K562 (cell line): ENCODE data around the gene HPDL. TPM values are rescaled to one million over a fixed set of nuclear protein-coding genes. Genes with fewer than 3 reads are reported as not detected.

ENCODE experiments used
- ATF7 ChIP-seq: fragments of 450-650 bp; IDR thresholded peaks from 2 replicates; pipeline ENCODE4 v1.7.1; 2014; ENCODE audit warnings: mild to moderate bottlenecking, moderate library complexity
- BRD4 ChIP-seq: fragments of 200-600 bp; sonication (generic); IDR thresholded peaks from 2 replicates; pipeline ENCODE4 v1.6.1; 2017; ENCODE audit warnings: inconsistent platforms
- CEBPB ChIP-seq: fragments of 450-650 bp; IDR thresholded peaks from 2 replicates; pipeline ENCODE4 v1.6.1; 2016; ENCODE audit warnings: missing genetic modification characterization, missing compliant biosample characterization
- GTF2A2 ChIP-seq: IDR thresholded peaks from 2 replicates; pipeline ENCODE4 v1.6.1; 2016; ENCODE audit warnings: mild to moderate bottlenecking, missing genetic modification characterization, missing compliant biosample characterization
- HDAC8 ChIP-seq: fragments of 450-650 bp; IDR thresholded peaks from 2 replicates; pipeline ENCODE4 v1.6.1; 2016; ENCODE audit warnings: mild to moderate bottlenecking, missing genetic modification characterization, moderate library complexity, missing compliant biosample characterization
- MYNN ChIP-seq, 2 experiments: sonication (generic); formaldehyde crosslinking in 1 of 2; IDR thresholded peaks; 2 replicates each; pipeline versions ENCODE4 v1.5.0 to v1.6.1; 2016 to 2020; ENCODE audit warnings: antibody characterized with exemption in 1 of 2, missing genetic modification reagents in 1 of 2
- RFX1 ChIP-seq: fragments of 450-650 bp; IDR thresholded peaks from 2 replicates; pipeline ENCODE4 v1.6.1; 2016; ENCODE audit warnings: mild to moderate bottlenecking, moderate library complexity
- TBL1XR1 ChIP-seq, 2 experiments: IDR thresholded peaks; 2 replicates each; pipeline ENCODE4 v1.6.1; 2012; ENCODE audit warnings: improper control_type of control experiment in 2 of 2, low read length in 2 of 2, mild to moderate bottlenecking in 1 of 2
- THRAP3 ChIP-seq: fragments of 450-650 bp; IDR thresholded peaks from 2 replicates; pipeline ENCODE4 v1.6.1; 2016; ENCODE audit warnings: mild to moderate bottlenecking, inconsistent platforms, borderline replicate concordance
- YBX1 ChIP-seq: fragments of 450-650 bp; IDR thresholded peaks from 2 replicates; pipeline ENCODE4 v1.7.1; 2016; ENCODE audit warnings: mild to moderate bottlenecking
- ZBTB1 ChIP-seq: sonication (generic); formaldehyde crosslinking; IDR thresholded peaks from 2 replicates; pipeline ENCODE4 v1.8.1; 2023; ENCODE audit warnings: missing genetic modification reagents, low read depth, mild to moderate bottlenecking, borderline replicate concordance
- ZNF766 ChIP-seq: fragments of 200-800 bp; sonication (Bioruptor generic); conservative IDR thresholded peaks from 2 replicates; pipeline ENCODE4 v1.6.1; 2016; ENCODE audit warnings: missing genetic modification characterization, missing compliant biosample characterization
- ZNF778 ChIP-seq: fragments of 450-650 bp; formaldehyde crosslinking; IDR thresholded peaks from 2 replicates; pipeline ENCODE4 v1.4.0; 2020; ENCODE audit warnings: mild to moderate bottlenecking, moderate library complexity
- polyA plus RNA-seq, 8 experiments: library from polyadenylated mRNA; depleted of rRNA in 4 of 8; stranded (reverse) in 5 of 8; unstranded in 3 of 8; fragments of >200 nt; fragmentation: Nextera tagmentation in 2 of 8; fragmentation: Illumina TruSeq in 1 of 8; extraction: Ambion mirVana in 2 of 8; extraction: Trizol in 1 of 8; gene quantifications; 2 replicates each; pipeline versions ENCODE4 v1.2.1 to v1.2.3, GENCODE V29; 2011 to 2014; ENCODE audit warnings: inconsistent platforms in 1 of 8, missing spikeins in 1 of 8
- total RNA-seq, 7 experiments: library from RNA; depleted of rRNA in 6 of 7; stranded (reverse); fragments of >200 nt in 6 of 7; fragmentation: Illumina TruSeq in 2 of 7; extraction: Trizol in 2 of 7; gene quantifications; 2 replicates each; pipeline versions ENCODE4 v1.2.1 to v1.2.3, GENCODE V29; 2011 to 2021; ENCODE audit warnings: low replicate concordance in 1 of 7
- TF ChIP-seq, protein P1 (sequence below): fragments of 450-650 bp; IDR thresholded peaks from 2 replicates; pipeline ENCODE4 v1.6.1; 2016; ENCODE audit warnings: missing biosample characterization, missing genetic modification characterization
- TF ChIP-seq, protein P2 (sequence below): IDR thresholded peaks from 3 replicates; pipeline ENCODE4 v1.6.1; 2011; ENCODE audit warnings: borderline replicate concordance, mild to moderate bottlenecking; ENCODE audit not compliant: insufficient read length, insufficient read depth
- TF ChIP-seq, protein P3 (sequence below): fragments of 250-450 bp; sonication (Bioruptor Pico); IDR thresholded peaks from 2 replicates; pipeline ENCODE4 v1.4.0; 2020
- TF ChIP-seq, protein P4 (sequence below): fragments of 250-450 bp; sonication (Bioruptor Pico); IDR thresholded peaks from 2 replicates; pipeline ENCODE4 v1.5.0; 2021
- TF ChIP-seq, protein P5 (sequence below): fragments of 250-450 bp; sonication (Bioruptor Pico); IDR thresholded peaks from 2 replicates; pipeline ENCODE4 v1.8.0; 2022; ENCODE audit warnings: inconsistent platforms, mild to moderate bottlenecking, moderate library complexity, borderline replicate concordance
- TF ChIP-seq, protein P6 (sequence below): fragments of 450-650 bp; IDR thresholded peaks from 2 replicates; pipeline ENCODE4 v1.6.1; 2017; ENCODE audit warnings: mild to moderate bottlenecking, moderate library complexity

HPDL gene
- total and polyA plus RNA-seq, 9 of the 15 experiments (the other 6 are each of a cell fraction or from before 2014, with no cell fraction given), result not detected

DNA sequence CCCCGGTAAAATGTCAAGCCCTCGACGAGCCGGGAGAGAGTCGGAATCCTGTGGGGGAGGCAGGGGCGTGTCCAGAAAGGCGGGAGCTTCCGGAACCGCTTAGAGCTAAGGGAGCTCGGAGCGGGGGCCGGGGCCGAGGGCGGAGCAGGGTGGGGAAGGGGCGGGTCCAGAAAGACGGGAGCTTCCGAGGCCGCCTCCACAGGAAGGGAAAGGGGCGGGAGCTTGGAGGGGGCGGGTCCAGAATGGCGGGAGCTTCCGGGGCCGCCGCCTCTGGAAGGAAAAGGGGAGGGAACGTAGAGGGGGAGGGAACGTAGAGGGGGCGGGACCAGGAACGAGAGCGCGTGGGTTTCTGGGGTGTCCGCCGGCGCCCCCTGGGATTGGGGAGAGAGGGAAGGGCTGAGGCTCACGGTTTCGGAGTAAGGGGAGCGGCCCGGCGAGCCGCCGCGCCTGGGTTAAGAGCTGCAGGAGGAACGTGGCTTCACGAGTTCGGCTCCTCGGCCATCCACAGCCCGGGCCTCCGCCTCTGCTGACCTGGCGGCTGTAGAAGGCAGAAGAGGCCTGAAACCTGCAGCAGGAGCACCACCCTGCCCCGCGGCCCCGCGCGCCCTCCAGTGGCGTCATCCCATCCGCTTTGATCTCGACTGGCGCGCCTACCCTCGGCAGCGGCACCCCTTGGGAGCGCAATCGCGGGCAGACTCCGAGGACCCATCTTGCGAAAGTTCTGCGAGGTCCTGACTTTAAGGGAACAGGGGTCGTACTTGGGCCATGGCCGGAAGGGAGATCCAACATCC is 23.0 kb upstream of the HPDL start (continued):
- TF ChIP-seq GTF2A2 (tag) (0 out of 2 replicates have a peak, but pooled peaks have one; percentile 40), HDAC8 (tag) (peak; percentile 62; the same call in 1 of the 2 replicates), CEBPB (peak; percentile 91), ZNF766 (CRISPR knock-in tag) (peak; percentile 65; the same call in 1 of the 2 replicates), YBX1 (no peak), ZNF778 (CRISPR knock-in tag) (no peak), THRAP3 (no peak), MYNN (IDR thresholded peaks at IDR 0.05) (peak; percentile 83; the same call in 1 of the 2 replicates), MYNN (CRISPR knock-in tag; IDR thresholded peaks at IDR 0.05) (no peak), TBL1XR1 (IDR thresholded peaks at IDR 0.05; ENCODE audit: low read length in 2 of 2) (no peak), RFX1 (no peak), BRD4 (no peak), ATF7 (peak; percentile 91), ZBTB1 (CRISPR knock-in tag) (0 out of 2 replicates have a peak, but pooled peaks have one; percentile 34)
- TF ChIP-seq, protein P1, sequence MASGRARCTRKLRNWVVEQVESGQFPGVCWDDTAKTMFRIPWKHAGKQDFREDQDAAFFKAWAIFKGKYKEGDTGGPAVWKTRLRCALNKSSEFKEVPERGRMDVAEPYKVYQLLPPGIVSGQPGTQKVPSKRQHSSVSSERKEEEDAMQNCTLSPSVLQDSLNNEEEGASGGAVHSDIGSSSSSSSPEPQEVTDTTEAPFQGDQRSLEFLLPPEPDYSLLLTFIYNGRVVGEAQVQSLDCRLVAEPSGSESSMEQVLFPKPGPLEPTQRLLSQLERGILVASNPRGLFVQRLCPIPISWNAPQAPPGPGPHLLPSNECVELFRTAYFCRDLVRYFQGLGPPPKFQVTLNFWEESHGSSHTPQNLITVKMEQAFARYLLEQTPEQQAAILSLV (tag), result no peak
- TF ChIP-seq, protein P2, sequence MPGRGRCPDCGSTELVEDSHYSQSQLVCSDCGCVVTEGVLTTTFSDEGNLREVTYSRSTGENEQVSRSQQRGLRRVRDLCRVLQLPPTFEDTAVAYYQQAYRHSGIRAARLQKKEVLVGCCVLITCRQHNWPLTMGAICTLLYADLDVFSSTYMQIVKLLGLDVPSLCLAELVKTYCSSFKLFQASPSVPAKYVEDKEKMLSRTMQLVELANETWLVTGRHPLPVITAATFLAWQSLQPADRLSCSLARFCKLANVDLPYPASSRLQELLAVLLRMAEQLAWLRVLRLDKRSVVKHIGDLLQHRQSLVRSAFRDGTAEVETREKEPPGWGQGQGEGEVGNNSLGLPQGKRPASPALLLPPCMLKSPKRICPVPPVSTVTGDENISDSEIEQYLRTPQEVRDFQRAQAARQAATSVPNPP, result no peak
- TF ChIP-seq, protein P3, sequence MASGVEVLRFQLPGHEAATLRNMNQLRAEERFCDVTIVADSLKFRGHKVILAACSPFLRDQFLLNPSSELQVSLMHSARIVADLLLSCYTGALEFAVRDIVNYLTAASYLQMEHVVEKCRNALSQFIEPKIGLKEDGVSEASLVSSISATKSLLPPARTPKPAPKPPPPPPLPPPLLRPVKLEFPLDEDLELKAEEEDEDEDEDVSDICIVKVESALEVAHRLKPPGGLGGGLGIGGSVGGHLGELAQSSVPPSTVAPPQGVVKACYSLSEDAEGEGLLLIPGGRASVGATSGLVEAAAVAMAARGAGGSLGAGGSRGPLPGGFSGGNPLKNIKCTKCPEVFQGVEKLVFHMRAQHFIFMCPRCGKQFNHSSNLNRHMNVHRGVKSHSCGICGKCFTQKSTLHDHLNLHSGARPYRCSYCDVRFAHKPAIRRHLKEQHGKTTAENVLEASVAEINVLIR (CRISPR knock-in tag), result peak; percentile 58
- TF ChIP-seq, protein P4, sequence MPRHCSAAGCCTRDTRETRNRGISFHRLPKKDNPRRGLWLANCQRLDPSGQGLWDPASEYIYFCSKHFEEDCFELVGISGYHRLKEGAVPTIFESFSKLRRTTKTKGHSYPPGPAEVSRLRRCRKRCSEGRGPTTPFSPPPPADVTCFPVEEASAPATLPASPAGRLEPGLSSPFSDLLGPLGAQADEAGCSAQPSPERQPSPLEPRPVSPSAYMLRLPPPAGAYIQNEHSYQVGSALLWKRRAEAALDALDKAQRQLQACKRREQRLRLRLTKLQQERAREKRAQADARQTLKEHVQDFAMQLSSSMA (CRISPR knock-in tag), result no peak
- TF ChIP-seq, protein P5, sequence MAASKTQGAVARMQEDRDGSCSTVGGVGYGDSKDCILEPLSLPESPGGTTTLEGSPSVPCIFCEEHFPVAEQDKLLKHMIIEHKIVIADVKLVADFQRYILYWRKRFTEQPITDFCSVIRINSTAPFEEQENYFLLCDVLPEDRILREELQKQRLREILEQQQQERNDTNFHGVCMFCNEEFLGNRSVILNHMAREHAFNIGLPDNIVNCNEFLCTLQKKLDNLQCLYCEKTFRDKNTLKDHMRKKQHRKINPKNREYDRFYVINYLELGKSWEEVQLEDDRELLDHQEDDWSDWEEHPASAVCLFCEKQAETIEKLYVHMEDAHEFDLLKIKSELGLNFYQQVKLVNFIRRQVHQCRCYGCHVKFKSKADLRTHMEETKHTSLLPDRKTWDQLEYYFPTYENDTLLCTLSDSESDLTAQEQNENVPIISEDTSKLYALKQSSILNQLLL, result no peak
- TF ChIP-seq, protein P6, sequence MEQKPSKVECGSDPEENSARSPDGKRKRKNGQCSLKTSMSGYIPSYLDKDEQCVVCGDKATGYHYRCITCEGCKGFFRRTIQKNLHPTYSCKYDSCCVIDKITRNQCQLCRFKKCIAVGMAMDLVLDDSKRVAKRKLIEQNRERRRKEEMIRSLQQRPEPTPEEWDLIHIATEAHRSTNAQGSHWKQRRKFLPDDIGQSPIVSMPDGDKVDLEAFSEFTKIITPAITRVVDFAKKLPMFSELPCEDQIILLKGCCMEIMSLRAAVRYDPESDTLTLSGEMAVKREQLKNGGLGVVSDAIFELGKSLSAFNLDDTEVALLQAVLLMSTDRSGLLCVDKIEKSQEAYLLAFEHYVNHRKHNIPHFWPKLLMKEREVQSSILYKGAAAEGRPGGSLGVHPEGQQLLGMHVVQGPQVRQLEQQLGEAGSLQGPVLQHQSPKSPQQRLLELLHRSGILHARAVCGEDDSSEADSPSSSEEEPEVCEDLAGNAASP, result no peak
